ENCODE data around the gene CAMSAP1. TPM values are rescaled to one million over a fixed set of nuclear protein-coding genes. Genes with fewer than 3 reads are reported as not detected.

CAMSAP1 gene
- total RNA-seq, 1 experiment from 2014 or later = 24.8 TPM

DNA sequence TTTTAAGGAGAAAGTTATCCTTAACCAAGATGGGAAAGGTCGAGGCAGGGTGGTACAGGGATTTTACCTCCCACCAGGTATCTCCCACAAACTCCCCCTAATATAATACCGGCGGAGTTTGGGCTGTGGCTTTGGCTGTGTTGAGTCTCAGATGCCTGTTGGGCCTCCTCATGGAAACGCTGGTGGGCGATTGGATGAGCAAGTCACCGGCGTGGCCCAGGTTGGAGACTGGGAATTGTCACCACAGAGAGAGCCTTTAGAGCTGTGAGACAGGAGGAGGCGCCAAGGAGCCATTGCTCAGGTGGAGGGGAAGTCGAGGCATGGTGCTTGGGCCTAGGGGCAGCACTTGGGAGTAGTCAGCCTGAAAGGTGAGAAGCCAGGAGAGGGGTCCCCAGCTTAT is 3.4 kb upstream of the CAMSAP1 start:
- peaks cover 22% of the 10 kb centered on the region; the same call in 1 of the 2 replicates for H3K9me3 ChIP-seq (ENCODE audit: control insufficient read depth, insufficient read depth, low read depth, low read length)
- TF ChIP-seq TCF7L2 (IDR thresholded peaks at IDR 0.05; ENCODE audit: low read depth, low read length) = no peak
- no peak for TF ChIP-seq POLR2AphosphoS5 (IDR thresholded peaks at IDR 0.05; ENCODE audit: low read depth, low read length)
- TF ChIP-seq, protein P1, sequence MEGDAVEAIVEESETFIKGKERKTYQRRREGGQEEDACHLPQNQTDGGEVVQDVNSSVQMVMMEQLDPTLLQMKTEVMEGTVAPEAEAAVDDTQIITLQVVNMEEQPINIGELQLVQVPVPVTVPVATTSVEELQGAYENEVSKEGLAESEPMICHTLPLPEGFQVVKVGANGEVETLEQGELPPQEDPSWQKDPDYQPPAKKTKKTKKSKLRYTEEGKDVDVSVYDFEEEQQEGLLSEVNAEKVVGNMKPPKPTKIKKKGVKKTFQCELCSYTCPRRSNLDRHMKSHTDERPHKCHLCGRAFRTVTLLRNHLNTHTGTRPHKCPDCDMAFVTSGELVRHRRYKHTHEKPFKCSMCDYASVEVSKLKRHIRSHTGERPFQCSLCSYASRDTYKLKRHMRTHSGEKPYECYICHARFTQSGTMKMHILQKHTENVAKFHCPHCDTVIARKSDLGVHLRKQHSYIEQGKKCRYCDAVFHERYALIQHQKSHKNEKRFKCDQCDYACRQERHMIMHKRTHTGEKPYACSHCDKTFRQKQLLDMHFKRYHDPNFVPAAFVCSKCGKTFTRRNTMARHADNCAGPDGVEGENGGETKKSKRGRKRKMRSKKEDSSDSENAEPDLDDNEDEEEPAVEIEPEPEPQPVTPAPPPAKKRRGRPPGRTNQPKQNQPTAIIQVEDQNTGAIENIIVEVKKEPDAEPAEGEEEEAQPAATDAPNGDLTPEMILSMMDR (IDR thresholded peaks at IDR 0.05) = no peak
- TF ChIP-seq, protein P2, sequence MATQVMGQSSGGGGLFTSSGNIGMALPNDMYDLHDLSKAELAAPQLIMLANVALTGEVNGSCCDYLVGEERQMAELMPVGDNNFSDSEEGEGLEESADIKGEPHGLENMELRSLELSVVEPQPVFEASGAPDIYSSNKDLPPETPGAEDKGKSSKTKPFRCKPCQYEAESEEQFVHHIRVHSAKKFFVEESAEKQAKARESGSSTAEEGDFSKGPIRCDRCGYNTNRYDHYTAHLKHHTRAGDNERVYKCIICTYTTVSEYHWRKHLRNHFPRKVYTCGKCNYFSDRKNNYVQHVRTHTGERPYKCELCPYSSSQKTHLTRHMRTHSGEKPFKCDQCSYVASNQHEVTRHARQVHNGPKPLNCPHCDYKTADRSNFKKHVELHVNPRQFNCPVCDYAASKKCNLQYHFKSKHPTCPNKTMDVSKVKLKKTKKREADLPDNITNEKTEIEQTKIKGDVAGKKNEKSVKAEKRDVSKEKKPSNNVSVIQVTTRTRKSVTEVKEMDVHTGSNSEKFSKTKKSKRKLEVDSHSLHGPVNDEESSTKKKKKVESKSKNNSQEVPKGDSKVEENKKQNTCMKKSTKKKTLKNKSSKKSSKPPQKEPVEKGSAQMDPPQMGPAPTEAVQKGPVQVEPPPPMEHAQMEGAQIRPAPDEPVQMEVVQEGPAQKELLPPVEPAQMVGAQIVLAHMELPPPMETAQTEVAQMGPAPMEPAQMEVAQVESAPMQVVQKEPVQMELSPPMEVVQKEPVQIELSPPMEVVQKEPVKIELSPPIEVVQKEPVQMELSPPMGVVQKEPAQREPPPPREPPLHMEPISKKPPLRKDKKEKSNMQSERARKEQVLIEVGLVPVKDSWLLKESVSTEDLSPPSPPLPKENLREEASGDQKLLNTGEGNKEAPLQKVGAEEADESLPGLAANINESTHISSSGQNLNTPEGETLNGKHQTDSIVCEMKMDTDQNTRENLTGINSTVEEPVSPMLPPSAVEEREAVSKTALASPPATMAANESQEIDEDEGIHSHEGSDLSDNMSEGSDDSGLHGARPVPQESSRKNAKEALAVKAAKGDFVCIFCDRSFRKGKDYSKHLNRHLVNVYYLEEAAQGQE (IDR thresholded peaks at IDR 0.05; ENCODE audit: insufficient read depth in 1 of 2, low read depth in 2 of 2, low read length in 1 of 2) = no peak
- no peak for TF ChIP-seq SIN3A (IDR thresholded peaks at IDR 0.05; ENCODE audit: borderline replicate concordance, insufficient read depth, low read depth, low read length)
- intact Hi-C loops (cut with micrococcal nuclease; ENCODE audit: unreplicated experiment) (no loop called here), in situ Hi-C loops (cut with HindIII; ENCODE audit: low pct_unique_long_range_greater_than_20kb, low sequenced_read_pairs) (no loop called here)
- ChIA-PET CTCF (interaction anchor here (0.6 kb wide), 1 partner anchor 90 kb away, joined by 4 read pairs; no protein-coding TSS in a partner anchor), POLR2A (no interaction called here)
- no TSS peak for BruUV-seq (replicated peaks)
- no peaks in the 10 kb centered on the region for H3K36me3 ChIP-seq (ENCODE audit: control insufficient read depth, insufficient read depth, low read length)
- H3K27ac ChIP-seq (ENCODE audit: low read length) = no peak overlapping the region
- H3K4me1 ChIP-seq (ENCODE audit: control insufficient read depth, insufficient read depth, low read length) = 0 out of 2 replicates have a peak, but pooled peaks cover 4% of the 10 kb centered on the region
- H3K4me3 ChIP-seq (ENCODE audit: low read depth in 2 of 2, low read length in 2 of 2) = no peak overlapping the region
- no peak for ATAC-seq
- DNase-seq (ENCODE audit: low read depth, low spot score) = no peak
- H3K27me3 ChIP-seq (ENCODE audit: control insufficient read depth, insufficient read depth, low read length) = no peaks in the 10 kb centered on the region

DNA sequence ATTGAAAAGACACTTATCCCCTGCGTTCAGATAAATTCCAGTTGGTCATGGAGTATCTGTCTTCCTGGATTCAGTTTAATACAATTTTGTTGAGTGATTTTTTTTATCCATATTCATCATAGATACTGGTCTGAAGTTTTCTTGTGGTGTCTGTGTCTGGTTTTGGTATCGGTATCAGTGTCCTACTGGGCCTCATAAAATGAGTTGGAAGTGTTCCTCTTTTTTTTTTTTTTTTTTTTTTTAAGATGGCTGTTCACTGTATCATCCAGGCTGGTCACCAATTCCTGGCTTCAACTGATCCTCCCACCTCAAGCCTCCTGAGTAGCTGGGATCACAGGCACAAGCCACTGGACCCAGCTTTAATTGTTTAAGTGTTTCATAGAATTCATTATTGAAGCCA is 2.9 kb upstream of the CAMSAP1 start:
- intact Hi-C loops (cut with micrococcal nuclease; ENCODE audit: unreplicated experiment) = no loop called here
- Histone ChIP-seq H3K4me1 (ENCODE audit: control insufficient read depth, insufficient read depth, low read length) (peaks cover 8% of the 10 kb centered on the region), H3K4me3 (ENCODE audit: low read depth in 2 of 2, low read length in 2 of 2) (no peak overlapping the region), H3K27me3 (ENCODE audit: control insufficient read depth, insufficient read depth, low read length) (no peaks in the 10 kb centered on the region), H3K36me3 (ENCODE audit: control insufficient read depth, insufficient read depth, low read length) (no peaks in the 10 kb centered on the region), H3K9me3 (ENCODE audit: control insufficient read depth, insufficient read depth, low read depth, low read length) (peaks cover 17% of the 10 kb centered on the region; the same call in 1 of the 2 replicates), H3K27ac (ENCODE audit: low read length) (no peak overlapping the region)
- DNase-seq (ENCODE audit: low read depth, low spot score) (no peak), ATAC-seq (no peak)
- ChIA-PET POLR2A (no interaction called here), CTCF (no interaction called here)
- no peak for TF ChIP-seq TCF7L2 (IDR thresholded peaks at IDR 0.05; ENCODE audit: low read depth, low read length)
- no peak for TF ChIP-seq SIN3A (IDR thresholded peaks at IDR 0.05; ENCODE audit: borderline replicate concordance, insufficient read depth, low read depth, low read length)
- no peak for TF ChIP-seq POLR2AphosphoS5 (IDR thresholded peaks at IDR 0.05; ENCODE audit: low read depth, low read length)
- TF ChIP-seq, protein P2 (IDR thresholded peaks at IDR 0.05; ENCODE audit: insufficient read depth in 1 of 2, low read depth in 2 of 2, low read length in 1 of 2) = no peak
- TF ChIP-seq, protein P1 (IDR thresholded peaks at IDR 0.05) = no peak
- BruUV-seq (replicated peaks) = TSS peak; percentile 46
- in situ Hi-C loops (cut with HindIII; ENCODE audit: low pct_unique_long_range_greater_than_20kb, low sequenced_read_pairs) = no loop called here
